Medulla oblongata (tissue), 1 donor: ENCODE results near the gene FGF8.
"Not testable (repeated sequence)": the region's sequence is repeated elsewhere in the genome, so short reads cannot be mapped to it uniquely, and the experiment has no call there.

Experiments used
- DNase-seq: peaks from one replicate; pipeline ENCODE4 v3.0.0-alpha.2; 2015; ENCODE audit errors: extremely low spot score

Gene FGF8

DNA sequence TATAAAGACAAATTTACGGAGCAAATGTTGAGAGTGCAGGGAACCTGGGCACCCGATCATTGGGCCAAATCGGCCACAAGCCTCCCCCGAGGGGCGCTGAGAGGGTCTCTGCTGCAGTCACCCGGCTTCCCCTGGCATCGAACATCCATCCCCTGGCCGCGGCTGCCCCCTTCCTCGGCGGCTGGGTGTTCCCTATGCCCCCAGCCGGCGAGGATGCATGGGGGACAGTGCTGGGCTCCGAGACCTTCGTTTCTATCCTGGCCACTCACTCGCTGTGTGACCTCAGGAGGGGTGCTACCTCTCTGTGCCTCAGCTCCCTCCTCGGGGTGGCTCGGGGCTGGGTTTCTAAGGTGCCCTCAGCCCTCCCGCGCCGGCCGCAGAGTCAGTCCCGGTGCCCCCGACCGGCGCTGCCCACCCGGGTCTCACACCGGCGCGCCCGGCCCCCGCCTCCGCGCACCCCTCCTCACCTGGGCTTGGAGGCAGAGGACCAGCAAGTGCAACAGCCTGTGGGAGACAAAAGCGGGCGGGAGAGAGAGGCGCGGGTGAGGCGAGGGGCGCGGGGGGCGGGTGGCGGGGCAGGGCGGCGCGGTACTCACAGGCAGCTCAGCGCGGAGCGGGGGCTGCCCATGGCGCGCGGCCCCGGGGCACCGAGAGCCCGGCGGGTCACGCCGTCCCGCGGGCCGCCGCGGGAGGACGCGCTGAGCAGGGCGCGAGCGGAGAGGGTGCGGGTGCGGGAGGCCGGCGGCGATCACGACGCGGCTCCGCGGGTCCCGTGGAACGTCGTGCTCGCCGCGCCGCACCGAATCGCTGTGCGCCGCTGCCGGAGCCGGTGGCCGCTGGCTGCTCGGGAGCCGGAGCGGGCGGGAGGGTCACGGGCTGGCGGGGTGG is at the start of gene FGF8:
TSS of gene FGF8 (minus strand) at position 842 of the 888 bp plus-strand sequence. CDS start at position 628, 214 bp downstream.
- no peak for DNase-seq

- no peak for DNase-seq
These were observed 48.8 kb upstream of the FGF8 start for GRCh38 chr10:101824736-101825135.

DNA sequence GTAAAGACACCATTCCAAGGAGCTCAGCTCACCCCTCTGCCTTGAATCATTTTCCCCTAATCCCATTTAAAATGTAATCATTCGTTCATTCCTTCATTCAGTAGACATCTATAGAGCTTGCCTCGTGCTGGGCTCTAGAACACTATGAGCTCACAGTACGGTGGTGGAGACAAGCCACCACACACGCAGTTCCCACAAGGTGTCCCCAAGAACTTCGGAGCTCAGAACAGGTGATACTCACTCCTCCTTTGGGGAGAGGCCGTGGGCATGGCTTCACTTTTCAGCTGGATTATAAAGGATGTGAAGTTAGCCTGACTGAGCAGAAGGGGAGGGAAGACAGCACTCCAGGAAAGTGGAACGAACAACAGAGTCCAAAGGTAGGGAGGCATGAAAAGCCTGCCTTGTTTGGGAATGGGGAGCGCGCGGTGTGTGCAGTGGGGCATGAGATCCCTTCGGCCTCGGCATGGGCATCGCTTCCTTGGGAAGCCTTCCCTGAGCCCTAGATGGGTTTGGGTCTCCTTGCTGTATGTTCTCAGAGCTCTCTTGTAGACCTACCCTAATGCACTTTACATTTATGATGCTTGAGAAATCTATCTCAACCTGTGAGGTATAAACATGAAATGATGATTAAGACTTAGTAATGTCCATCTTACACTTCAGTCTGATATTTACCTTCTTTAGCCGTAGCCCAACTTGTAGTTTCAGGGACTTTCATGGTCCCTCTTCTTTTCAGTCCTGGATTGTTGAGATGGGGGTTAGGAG is 43.1 kb upstream of the FGF8 start:
- no peak for DNase-seq

- DNase-seq, result peak; percentile 98
These were observed 42.4 kb upstream of the FGF8 start, which contains the start of gene OGA for GRCh38 chr10:101818119-101818871. Gene OGA, minus strand, starts transcription at chr10:101818444. Its CDS starts 422 bp downstream, at chr10:101818022.

GRCh38 chr10:101817337-101818118 is 41.6 kb upstream of the FGF8 start:
- DNase-seq, result peak; percentile 82

- peak; percentile 27 for DNase-seq
These were observed 41.0 kb upstream of the FGF8 start for GRCh38 chr10:101816913-101817336.

- no peak for DNase-seq
These were observed 40.5 kb upstream of the FGF8 start for GRCh38 chr10:101816376-101816775.

DNA sequence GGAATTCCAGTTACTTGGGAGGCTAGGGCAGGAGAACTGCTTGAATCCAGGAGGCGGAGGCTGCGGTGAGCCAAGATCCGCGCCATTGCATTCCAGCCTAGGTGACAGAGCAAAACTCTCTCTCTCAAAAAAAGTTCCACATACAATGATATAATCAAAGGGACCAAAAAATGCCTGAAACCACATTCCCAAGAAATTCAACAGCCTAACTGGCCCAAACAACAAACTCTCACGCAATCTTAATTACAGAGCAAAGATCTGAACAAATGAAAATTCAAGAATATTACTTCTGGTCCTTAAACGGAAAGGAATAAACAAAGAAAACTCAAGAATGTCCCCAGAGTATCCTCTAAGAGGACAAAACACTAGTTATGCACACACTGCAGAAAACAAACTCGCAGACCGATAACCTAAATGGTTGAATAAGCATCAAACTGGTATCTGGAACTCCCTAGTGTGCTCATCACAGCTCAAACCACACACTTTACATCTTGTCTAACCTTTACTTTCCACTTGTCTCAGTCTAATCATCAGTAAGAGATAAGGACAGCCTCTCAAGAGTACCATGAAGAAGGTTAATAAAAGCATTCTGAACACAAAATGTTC is 38.7 kb upstream of the FGF8 start:
- DNase-seq, result no peak

DNA sequence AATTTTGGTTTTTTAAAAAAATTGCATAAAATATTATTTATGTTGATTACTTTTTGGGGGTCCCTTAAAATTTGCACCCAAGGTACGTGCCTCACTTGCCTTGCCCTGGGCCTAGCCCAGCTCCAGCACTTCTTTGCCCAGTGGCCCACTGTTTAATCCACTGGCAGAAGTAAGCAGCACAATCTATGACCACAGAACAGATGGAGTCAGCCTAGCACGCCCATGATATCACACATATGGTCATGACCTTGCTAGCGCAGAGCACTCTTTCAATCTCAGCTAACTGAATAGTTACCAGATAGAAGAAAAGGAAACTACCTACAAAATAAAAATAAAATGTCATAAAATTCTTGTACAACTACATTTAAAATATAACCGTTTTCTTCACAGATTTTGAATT is 36.7 kb upstream of the FGF8 start:
- DNase-seq, result no peak

DNA sequence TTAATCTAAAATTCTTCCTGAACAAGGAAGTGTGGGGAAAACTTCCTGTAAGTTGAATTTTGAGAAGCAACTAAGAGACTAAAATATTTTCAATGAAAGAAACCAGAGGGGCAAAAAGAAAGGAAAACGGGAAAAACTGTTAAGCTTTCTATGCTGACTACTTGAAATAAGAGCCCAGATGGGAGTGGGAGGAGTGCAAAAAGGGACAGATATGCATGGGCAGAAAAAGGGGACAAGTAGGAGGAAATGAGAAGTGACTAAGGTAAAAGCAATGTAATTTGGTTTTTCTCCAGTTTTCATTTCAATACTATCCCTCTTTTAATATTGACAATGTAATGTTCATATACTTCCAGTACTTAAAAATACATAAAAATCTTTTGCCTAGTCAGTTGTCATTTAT is 31.2 kb upstream of the FGF8 start:
- DNase-seq, result no peak

DNA sequence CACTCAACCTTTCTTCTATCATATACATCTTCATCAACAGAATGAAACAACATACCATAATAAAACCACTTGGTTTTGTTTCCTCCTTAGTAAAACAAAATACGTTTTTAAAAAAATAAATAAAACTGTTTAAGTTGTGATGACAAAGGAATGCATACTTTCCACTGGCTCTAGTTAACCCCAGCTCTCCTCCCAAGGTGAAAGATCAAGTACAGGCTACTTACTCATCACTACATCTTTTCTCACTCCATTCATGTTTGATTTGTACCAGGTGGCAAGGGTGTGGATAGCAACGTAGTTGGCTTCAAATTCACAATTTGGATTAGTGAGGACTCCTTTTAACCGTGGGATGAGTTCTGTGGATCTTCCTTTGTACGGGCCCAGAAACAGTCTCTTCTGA is 27.6 kb upstream of the FGF8 start:
- no peak for DNase-seq

DNA sequence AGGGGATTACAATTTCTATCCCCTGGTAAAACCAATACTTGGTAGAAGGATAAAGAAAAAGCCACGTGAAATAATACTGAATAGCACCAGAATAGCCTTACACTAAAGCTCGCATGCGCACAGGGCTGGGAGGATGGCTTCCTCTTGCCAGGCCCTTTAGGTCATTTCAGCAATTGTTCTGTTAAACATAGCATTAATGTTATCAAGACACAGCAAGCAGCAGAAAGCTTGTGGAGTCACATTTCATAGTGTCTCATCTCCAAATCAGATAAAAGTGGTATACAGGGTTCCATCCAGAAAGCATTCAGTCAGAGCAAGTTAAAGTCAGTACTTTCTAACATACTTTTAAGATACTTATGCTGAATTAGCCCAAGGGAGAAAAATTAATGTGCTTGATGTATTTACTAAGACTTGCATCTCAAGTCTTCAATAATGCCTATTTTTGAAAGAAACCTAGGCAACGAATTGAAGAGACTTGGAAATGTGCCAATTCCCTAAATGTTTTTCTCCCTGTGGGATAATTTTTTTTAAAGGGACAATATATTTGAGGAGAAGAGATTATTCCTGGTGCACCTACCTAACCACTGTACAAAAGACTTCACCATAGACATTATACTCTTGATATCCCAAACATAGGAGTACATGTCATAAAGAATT is 21.6 kb upstream of the FGF8 start:
- DNase-seq, result no peak

DNA sequence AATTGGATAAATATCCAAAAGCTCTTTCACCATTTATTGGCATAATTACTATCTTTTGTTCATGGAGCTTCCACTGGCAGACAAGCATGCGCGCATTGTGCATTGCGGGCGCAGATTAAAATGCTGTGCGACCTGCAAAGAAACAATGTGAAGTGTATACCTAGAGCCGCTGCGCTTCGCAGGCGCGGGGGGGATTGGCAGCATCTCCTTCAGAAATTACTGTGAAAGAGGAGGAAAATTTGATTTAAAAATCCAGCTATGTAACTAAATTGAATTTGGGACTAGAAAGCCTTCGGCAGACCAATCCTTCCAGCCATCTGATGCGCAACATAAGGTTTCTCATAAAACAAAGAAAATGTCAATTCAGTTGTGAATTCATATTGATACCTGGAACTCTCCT is 17.6 kb upstream of the FGF8 start:
- DNase-seq, result no peak

GRCh38 chr10:101789686-101790085 is 13.8 kb upstream of the FGF8 start:
- DNase-seq, result no peak

DNA sequence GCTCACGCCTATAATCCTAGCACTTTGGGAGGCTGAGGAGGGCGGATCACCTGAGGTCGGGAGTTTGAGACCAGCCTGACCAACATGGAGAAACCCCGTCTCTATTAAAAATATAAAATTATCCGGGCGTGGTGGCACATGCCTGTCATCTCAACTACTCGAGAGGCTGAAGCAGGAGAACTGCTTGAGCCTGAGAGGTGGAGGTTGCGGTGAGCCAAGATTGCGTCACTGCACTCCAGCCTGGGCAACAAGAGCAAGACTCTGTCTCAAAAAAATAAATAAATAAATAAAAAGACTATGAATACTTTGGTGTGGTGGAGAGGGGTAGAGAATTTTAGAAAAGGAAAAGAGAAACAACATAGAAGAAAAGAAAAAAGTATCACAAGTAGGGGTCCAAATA is 13.3 kb upstream of the FGF8 start:
- not testable (repeated sequence) for DNase-seq

GRCh38 chr10:101785801-101786200 is 9.9 kb upstream of the FGF8 start:
- DNase-seq, result no peak

- DNase-seq, result no peak
These were observed 8.6 kb upstream of the FGF8 start for GRCh38 chr10:101784558-101784957.

GRCh38 chr10:101783736-101784118 is 7.8 kb upstream of the FGF8 start:
- no peak for DNase-seq

DNA sequence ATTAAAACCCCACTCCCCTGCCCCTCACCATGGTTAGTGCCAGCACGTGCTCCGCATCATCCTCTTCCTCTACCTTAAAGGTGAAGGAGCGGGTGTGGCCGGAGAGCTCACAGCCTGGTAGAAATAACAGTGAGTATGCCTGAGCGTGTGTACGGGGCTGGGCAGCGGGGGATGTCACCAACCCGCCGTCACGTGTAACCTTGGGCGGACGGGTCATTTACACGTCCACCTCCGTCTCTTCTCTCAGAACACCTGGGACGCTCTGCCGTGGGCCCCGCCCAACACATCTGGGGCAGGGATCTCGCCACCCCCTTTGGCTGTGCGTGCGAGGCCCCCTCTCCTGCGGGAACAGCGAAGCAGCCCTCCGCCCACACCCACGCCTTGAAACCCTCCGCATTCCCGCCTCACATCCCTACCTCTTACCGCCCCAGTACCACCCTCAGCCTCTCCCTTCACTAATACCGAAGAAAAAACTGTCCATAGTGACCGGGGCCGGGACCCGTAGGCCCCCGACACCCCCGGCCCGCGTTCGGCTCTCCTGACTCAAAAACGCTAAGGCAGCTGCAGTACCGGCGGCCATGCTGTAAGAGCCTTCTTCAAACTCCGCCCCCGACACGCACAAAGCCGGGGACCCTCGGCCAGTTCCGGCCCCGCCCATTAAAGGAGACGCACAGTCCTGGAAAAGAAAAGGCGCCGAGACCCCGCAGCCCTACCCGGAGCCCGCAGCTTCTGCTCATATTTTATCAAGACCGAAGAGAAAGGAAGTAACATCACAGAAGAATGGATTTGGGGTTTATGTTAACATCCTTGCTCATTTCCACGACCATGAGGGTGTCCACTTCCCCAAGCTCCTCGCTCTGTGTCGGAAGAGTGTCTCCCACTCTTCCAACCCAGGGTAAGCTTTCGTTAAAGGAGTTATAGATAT is 7.2 kb upstream of the FGF8 start, which contains the start of gene NPM3:
TSS of gene NPM3 (minus strand) at position 636 of the 925 bp plus-strand sequence. CDS start at position 580, 56 bp downstream.
- DNase-seq, result peak; percentile 77
